Astrocyte of the spinal cord (primary cell): ENCODE data around the gene ZNF391.

ENCODE experiments used
- DNase-seq: peaks from one replicate; pipeline ENCODE4 v3.0.0; 2011; ENCODE audit warnings: low read depth, low spot score
- H3K4me3 ChIP-seq: 2 replicates; pipeline ENCODE4 v1.5.1; 2011; ENCODE audit warnings: low read depth, mild to moderate bottlenecking, low read length, moderate library complexity
- in situ Hi-C: cut with HindIII; loops from 2 replicates; pipeline ENCODE4 v1.10.0; 2017; ENCODE audit warnings: low sequenced_read_pairs
- TF ChIP-seq, protein P1 (sequence below): IDR thresholded peaks from 2 replicates; pipeline ENCODE4 v1.5.1; 2012; ENCODE audit warnings: low read depth, mild to moderate bottlenecking, low read length, inconsistent platforms

ZNF391 gene

DNA sequence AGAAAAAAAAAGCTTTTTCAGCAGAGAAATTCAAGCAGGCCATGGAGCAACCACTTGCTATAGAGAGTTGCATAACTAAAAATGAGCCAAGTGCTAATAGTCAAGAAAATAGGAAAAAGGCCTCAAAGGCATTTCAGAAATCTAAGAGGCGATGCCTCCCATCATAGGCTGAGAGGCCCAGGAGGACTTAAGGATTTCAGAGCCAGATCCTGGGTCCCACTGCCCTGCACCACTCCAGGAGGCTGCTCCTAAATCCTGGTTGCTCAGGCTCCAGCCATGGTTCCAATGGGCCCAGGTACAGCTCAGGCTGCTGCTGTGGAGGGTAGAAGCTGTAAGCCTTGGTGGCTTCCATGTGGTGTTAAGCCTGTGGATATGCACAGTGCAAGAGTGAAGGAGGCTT, 5.5 kb downstream of the ZNF391 start:
- TF ChIP-seq, protein P1, sequence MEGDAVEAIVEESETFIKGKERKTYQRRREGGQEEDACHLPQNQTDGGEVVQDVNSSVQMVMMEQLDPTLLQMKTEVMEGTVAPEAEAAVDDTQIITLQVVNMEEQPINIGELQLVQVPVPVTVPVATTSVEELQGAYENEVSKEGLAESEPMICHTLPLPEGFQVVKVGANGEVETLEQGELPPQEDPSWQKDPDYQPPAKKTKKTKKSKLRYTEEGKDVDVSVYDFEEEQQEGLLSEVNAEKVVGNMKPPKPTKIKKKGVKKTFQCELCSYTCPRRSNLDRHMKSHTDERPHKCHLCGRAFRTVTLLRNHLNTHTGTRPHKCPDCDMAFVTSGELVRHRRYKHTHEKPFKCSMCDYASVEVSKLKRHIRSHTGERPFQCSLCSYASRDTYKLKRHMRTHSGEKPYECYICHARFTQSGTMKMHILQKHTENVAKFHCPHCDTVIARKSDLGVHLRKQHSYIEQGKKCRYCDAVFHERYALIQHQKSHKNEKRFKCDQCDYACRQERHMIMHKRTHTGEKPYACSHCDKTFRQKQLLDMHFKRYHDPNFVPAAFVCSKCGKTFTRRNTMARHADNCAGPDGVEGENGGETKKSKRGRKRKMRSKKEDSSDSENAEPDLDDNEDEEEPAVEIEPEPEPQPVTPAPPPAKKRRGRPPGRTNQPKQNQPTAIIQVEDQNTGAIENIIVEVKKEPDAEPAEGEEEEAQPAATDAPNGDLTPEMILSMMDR = no peak
- in situ Hi-C loops = no loop called here
- H3K4me3 ChIP-seq = no peak overlapping the region
- no peak for DNase-seq

GRCh38 chr6:27400877-27401642, 12.5 kb downstream of the ZNF391 start:
- TF ChIP-seq, protein P1 = no peak
- H3K4me3 ChIP-seq = no peak overlapping the region
- DNase-seq = no peak
- in situ Hi-C loops = no loop called here

- TF ChIP-seq, protein P1 = no peak
- no peak for DNase-seq
- in situ Hi-C loops = no loop called here
- no peak overlapping the region for H3K4me3 ChIP-seq
These were observed 17.5 kb downstream of the ZNF391 start for GRCh38 chr6:27406085-27406484.

GRCh38 chr6:27407153-27407814, 18.7 kb downstream of the ZNF391 start:
- H3K4me3 ChIP-seq = no peak overlapping the region
- in situ Hi-C loops = no loop called here
- no peak for DNase-seq
- TF ChIP-seq, protein P1 = no peak

DNA sequence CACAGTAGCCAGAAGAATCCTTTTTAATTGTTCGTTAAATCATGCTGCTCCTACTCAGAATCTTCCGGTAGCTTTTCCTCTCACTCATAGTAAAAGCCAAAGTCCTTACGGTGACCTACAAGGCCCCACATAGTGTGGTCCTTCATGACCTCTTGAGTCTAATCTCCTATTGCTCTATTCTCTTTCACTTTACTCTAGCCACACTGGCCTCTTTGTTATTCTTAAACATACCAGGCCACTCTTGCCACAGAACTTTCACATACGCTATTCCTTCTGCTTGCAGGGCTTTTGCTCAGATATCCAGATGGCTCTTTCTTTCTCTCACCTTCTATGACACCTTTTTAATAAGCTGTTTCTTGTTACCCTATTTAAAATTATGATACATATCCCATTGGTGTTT, 25.7 kb downstream of the ZNF391 start:
- H3K4me3 ChIP-seq = no peak overlapping the region
- TF ChIP-seq, protein P1 = no peak
- in situ Hi-C loops = no loop called here
- DNase-seq = no peak

- H3K4me3 ChIP-seq = no peak overlapping the region
- DNase-seq = no peak
- in situ Hi-C loops = no loop called here
- TF ChIP-seq, protein P1 = no peak
These were observed 26.4 kb downstream of the ZNF391 start for GRCh38 chr6:27414996-27415395.
